Parathyroid adenoma (tissue), 2 donors: ENCODE data around the gene SPP1.

ENCODE experiments used
- H2AFZ ChIP-seq: fragments of 300-600 bp; sonication (generic); one replicate; pipeline ENCODE4 v1.7.0; 2017; ENCODE audit warnings: antibody characterized with exemption, mild to moderate bottlenecking
- H3K27ac ChIP-seq: fragments of 300-600 bp; sonication (generic); one replicate; pipeline ENCODE4 v1.7.0; 2017
- H3K27me3 ChIP-seq: fragments of 300-600 bp; sonication (generic); one replicate; pipeline ENCODE4 v1.7.0; 2017; ENCODE audit warnings: low read length; ENCODE audit not compliant: control insufficient read depth, insufficient read depth
- H3K36me3 ChIP-seq: fragments of 300-600 bp; sonication (generic); one replicate; pipeline ENCODE4 v1.7.0; 2017; ENCODE audit warnings: low read length; ENCODE audit not compliant: control insufficient read depth, insufficient read depth
- H3K4me1 ChIP-seq: fragments of 300-600 bp; sonication (generic); one replicate; pipeline ENCODE4 v1.7.0; 2017; ENCODE audit warnings: control low read depth
- H3K4me2 ChIP-seq: fragments of 300-600 bp; sonication (generic); one replicate; pipeline ENCODE4 v1.7.0; 2017; ENCODE audit warnings: low read length
- H3K4me3 ChIP-seq: fragments of 300-600 bp; sonication (generic); one replicate; pipeline ENCODE4 v1.7.0; 2017; ENCODE audit warnings: low read depth, low read length
- H3K79me2 ChIP-seq: fragments of 300-600 bp; sonication (generic); one replicate; pipeline ENCODE4 v1.7.0; 2017; ENCODE audit warnings: control low read depth
- H3K9ac ChIP-seq: fragments of 300-600 bp; sonication (generic); one replicate; pipeline ENCODE4 v1.7.0; 2017; ENCODE audit warnings: mild to moderate bottlenecking
- H3K9me3 ChIP-seq: fragments of 300-600 bp; sonication (generic); one replicate; pipeline ENCODE4 v1.7.0; 2017; ENCODE audit warnings: low read length; ENCODE audit not compliant: control insufficient read depth
- CTCF ChIP-seq: fragments of 300-600 bp; sonication (generic); IDR thresholded peaks from one replicate; pipeline ENCODE4 v1.7.0; 2017; ENCODE audit warnings: antibody characterized with exemption, mild to moderate bottlenecking
- donor health status: primary hyperparathyroidism.

SPP1 gene

GRCh38 chr4:88014386-88014905 lies 38.9 kb downstream of the SPP1 start:
- H3K27ac ChIP-seq: no peak overlapping the region
- H3K9ac ChIP-seq: no peak overlapping the region
- no peaks in the 10 kb centered on the region for H3K9me3 ChIP-seq
- no peak overlapping the region for H3K4me2 ChIP-seq
- TF ChIP-seq CTCF: no peak
- H3K79me2 ChIP-seq: peaks cover 18% of the 10 kb centered on the region
- no peaks in the 10 kb centered on the region for H3K36me3 ChIP-seq
- no peak overlapping the region for H3K4me3 ChIP-seq
- H3K4me1 ChIP-seq: no peaks in the 10 kb centered on the region
- no peak overlapping the region for H2AFZ ChIP-seq
- H3K27me3 ChIP-seq: no peaks in the 10 kb centered on the region

- Histone ChIP-seq H3K36me3 (no peaks in the 10 kb centered on the region), H3K27ac (no peak overlapping the region), H3K4me3 (no peak overlapping the region), H3K27me3 (no peaks in the 10 kb centered on the region), H3K79me2 (peaks cover 16% of the 10 kb centered on the region), H3K4me1 (no peaks in the 10 kb centered on the region), H3K4me2 (no peak overlapping the region), H3K9me3 (no peaks in the 10 kb centered on the region), H2AFZ (no peak overlapping the region), H3K9ac (no peak overlapping the region)
- no peak for TF ChIP-seq CTCF
Observed at GRCh38 chr4:88015659-88016295, 40.3 kb downstream of the SPP1 start.

GRCh38 chr4:88017516-88018297 lies 42.2 kb downstream of the SPP1 start:
- H3K4me3 ChIP-seq: no peak overlapping the region
- H3K9ac ChIP-seq: no peak overlapping the region

GRCh38 chr4:88018466-88018865 lies 43.0 kb downstream of the SPP1 start:
- Histone ChIP-seq H3K4me2 (no peak overlapping the region), H3K9me3 (no peaks in the 10 kb centered on the region), H3K36me3 (no peaks in the 10 kb centered on the region), H3K9ac (no peak overlapping the region), H3K79me2 (peaks cover 7% of the 10 kb centered on the region), H3K4me1 (no peaks in the 10 kb centered on the region), H3K4me3 (no peak overlapping the region), H2AFZ (no peak overlapping the region), H3K27ac (no peak overlapping the region), H3K27me3 (no peaks in the 10 kb centered on the region)
- no peak for TF ChIP-seq CTCF

More at GRCh38 chr4:88017516-88018297, 42.2 kb downstream of the SPP1 start:
- Histone ChIP-seq H3K36me3 (no peaks in the 10 kb centered on the region), H3K27ac (no peak overlapping the region), H3K79me2 (peaks cover 7% of the 10 kb centered on the region), H3K27me3 (no peaks in the 10 kb centered on the region), H3K4me2 (no peak overlapping the region), H3K4me1 (no peaks in the 10 kb centered on the region), H2AFZ (no peak overlapping the region), H3K9me3 (no peaks in the 10 kb centered on the region)
- no peak for TF ChIP-seq CTCF
